ENCODE measurements around the gene FAM3D.

FAM3D gene

DNA sequence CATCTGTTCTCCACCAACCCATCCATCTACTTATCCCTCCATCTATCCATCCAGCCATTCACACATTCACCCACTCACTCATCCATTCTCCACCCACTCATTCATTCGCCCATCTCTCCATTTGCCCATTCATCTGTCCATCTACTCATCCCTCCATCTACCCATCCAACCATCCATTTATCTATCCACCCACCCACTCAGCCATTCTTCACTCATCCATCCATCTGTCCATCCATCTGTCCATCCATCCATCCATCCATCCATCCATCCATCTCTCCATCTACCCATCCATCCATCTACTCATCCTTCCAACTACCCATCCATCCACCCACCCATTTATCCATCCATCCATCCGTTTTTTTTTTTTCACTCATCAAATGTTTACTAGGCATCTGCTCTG is 13.9 kb downstream of the FAM3D start:
- DNase-seq = no peak

DNA sequence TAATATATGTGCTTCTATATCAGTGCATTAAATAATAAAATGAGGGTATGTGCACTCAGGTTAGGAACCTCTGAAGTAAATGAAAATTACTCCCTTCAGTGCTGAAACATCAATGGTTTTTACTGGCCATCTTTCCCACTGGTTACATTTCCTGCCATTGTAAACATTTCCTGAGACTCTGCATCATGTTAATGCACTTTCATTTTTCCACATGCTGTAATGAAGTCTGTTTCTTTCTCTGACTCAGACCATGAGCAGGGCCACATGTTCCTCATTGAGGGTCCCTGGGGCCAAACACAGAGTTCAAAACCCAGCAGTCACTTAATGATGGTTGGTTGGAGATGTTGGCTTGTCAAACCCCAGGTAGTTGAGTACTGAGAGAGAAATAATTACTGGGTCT is 15.3 kb downstream of the FAM3D start:
- no peak for DNase-seq

DNA sequence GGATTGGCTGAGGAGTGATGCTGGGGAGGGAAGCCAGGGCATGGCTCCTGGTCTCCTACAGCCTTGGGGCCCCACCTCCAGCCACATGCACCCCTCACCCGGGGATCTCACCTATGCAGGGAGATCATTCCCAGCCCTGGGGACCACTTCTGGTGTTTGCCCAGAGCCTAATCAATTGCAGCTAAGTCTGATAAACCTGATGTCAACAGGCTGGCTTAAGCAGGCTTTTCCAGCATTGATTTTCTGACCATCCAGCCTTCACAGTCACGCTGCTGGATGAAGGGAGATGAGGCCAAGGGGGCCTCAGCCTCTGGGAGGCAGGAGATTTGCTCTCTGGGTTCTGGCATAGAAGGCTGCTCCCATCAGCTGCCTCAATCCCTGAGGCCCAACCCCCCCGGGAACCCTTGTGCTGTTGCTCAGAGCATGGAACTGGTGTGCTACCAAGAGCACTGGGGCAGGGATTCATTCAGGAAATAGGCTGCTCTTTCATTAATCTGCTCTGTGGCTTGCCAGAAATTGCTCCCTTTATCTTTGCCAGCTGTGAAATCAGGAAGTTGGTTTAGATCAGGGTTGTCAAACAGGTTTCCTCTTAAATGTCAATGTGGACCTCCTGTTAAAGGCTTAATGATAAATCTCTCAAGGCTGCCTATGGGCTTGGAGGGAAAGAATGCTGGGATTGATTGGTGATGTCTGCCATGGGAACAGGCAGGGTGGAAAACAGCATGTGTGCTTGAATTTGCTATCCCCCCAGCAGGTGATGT is 19.0 kb downstream of the FAM3D start:
- DNase-seq = no peak

DNA sequence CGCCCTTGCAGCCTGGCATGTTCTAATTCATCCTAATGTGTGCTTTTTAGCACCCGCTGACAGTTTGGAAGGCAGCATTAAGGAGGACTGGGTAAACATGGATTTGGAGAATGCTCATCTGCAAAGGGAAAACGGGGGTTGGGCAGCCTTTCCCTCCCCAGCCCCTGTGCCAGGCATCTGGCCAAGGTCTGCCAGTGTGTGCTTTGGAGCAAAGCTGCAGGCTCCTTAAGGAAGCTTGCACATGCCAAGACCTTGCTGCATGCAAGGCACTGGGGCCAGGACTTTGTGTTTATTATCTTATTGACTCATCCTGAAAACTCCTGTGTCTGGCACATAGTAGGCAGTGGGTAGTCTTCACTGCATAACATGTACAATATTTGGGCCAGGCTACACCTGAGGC is 20.1 kb downstream of the FAM3D start:
- no peak for DNase-seq

DNA sequence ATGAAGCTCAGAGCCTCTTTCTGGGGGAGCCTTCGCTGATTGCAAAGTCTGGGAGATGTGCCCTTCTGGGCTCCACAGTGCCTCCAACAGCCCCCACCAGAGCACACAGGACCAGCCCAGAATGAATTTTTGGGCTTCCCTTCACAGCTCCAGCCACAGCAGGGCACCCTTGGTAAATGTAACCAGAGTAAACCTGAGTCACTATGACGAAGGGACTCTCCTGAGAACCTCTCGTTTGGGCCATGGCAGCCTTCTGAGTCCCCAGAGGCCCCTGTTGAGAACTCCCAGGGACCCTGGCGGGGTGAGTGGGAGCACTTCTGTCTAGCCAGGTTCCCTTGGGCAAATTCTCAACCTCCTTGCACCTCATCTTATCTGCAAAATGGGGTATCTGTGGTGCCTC is 20.8 kb downstream of the FAM3D start:
- no peak for DNase-seq

DNA sequence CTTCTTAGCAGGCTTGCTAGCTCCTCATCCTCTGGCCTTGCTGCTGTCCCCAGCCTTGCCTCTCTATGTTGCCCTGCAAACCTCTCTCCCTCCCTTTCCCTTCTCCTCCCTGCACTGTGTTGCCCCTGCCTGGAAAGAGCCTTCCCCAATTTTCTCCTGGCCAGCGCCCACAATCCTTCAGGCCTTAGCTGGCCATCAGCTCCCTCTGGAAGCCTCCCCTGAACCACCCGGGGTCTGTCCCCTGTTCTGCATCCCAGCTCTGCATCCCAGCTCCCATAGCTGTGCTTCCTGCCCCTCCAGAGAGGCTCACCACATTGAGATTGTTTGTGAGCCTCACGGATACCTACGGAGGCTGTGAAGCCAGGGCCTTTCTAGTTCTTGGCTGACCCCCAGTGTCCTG is 23.7 kb downstream of the FAM3D start:
- DNase-seq = no peak

DNA sequence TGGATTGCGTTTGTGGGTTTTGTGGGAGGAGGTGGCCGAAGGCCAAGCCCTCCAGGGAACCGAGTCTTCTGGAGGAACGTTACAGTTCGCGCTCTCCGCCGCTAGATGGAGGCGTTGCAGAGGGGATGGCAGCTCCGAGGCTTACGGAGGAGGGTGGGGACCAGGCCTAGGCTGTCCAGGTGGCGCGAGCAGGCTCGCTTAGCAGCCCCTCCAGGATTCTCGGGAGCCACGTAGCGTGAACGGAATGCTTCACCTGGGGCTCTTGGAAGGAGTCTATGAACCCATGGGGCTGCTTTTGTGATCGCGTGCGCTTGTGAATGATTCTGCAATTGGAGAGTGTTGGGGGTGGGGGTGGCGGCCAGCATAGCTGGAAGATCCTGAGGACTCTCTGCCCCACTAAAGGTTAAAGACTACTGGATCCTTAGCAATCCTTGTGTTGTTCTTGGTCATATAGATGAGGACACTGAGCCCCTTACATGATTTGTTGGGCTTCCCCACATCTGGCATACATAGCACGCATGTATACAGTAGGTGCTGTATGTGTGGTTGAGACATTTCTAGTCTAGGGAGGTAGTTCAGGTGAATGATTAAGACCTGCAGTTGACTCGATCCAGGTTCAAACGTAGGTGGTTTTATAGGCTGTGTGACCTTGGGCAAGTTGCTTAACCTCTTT is 25.7 kb downstream of the FAM3D start:
- no peak for DNase-seq

DNA sequence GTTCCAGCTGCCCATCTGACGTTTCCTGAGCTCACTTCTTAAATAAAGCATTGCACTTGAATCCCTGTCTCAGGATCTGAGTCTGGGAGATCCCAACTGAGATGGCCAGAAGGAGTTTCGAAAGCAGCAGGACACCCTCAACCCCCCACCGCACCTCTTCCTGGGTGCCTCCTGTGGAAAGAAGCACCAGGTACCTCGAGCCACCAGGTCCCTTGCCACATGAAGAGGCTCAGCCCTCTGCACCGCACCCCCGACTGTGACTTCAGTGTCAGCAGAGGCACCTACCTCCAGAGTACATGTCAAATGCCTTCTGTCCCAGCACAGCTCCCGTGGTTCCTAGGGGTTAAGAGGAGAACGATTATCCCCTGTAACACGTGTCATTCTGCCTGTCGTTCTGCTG is 26.7 kb downstream of the FAM3D start:
- no peak for DNase-seq

DNA sequence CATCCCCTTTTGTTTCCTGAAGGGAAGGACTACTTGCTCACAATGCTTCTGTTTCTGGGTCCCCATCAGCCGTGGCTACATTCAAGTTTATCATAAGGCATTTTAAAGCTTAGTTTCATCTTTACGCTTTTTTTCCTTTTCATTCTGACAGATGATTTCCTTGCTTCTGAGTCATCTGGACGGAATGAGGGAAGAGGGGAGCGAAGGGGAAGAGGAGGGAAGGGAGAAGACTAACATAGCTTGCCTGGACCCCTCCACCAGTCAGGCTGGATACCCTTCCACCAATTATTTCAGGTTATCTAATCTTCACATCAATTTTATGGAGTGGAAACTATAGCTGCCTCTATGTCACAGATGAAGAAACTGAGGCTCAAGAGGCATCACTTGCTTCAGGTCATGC is 27.6 kb downstream of the FAM3D start:
- DNase-seq = no peak

DNA sequence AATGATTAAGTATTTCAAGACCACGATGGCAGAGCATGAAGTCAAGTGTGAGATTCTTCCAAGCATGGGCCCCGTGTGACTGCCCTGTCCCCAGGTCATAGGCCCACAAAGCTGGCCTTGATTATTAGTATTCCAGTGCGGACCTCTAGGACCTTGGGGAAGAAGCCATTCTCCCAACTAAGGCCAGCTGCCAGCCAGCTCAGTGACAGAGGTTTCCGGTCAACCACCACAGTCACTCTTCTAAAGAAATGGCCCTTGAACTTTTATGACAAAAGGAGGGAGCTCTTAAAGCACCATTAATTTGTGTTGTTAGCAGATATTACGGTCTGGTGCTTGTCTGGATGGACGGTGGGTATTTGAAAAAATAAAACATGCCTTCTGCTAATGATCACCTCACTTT is 28.0 kb downstream of the FAM3D start:
- no peak for DNase-seq

DNA sequence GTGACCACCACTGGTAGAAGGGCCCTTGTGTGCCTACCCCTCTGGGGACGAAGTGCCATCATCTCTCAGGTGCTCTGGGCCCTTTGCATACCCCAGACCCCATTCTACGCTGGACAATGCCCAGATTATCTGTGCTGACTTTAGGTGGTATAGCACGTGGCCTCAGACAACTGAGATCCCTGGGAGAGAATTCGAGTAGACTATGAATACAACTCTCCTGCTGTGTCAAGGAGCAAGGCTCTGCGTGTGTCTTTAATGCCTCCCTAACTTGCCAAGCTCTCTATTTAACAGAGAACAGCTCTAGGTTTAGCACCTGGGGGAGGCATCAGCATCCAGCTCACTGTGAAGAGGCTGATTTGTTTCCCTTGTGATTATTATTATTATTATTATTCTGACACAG is 29.1 kb downstream of the FAM3D start:
- no peak for DNase-seq

DNA sequence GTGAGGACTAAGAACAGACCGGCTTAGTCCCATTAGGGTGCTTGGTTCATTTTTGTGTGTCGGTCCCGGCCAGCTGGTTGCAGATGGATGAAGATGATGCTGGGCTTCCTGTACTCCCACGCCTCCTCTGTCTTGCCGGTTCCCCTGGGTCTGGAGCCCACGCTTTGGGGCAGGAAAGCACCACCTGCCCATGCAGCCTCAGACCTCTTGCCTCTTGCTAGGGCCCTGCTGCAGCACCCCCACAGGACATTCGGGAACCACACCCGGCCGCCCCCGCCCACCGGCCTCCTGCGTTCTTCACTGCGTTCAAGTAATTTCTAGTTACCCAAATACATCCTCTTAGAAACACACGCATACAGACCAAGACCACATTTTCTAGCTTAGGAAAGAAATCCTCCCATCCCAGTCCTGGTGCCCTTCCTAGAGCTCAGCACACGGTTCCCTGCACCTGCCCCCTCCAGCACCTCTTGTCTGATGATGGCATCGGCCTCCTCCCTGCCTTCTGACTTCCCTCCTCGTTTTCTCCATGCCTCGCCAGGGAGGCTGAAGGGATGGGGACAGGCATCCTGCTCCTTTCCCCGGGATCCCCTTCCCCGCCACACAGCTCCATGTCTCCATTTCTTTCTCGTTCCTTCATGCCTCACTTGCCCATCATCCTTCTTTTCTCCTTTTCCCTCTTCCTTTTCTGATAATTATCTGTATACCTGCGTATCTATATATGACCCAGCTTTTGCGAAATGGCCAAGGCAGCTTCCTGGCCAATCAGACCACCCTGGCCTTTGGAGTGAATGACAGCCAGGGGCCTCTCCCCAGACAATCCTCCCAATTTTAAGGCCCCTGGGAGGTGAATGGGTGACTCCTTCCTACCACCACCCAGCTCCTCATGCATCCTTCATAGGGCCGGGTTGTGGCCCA is 30.9 kb downstream of the FAM3D start:
- no peak for DNase-seq

DNA sequence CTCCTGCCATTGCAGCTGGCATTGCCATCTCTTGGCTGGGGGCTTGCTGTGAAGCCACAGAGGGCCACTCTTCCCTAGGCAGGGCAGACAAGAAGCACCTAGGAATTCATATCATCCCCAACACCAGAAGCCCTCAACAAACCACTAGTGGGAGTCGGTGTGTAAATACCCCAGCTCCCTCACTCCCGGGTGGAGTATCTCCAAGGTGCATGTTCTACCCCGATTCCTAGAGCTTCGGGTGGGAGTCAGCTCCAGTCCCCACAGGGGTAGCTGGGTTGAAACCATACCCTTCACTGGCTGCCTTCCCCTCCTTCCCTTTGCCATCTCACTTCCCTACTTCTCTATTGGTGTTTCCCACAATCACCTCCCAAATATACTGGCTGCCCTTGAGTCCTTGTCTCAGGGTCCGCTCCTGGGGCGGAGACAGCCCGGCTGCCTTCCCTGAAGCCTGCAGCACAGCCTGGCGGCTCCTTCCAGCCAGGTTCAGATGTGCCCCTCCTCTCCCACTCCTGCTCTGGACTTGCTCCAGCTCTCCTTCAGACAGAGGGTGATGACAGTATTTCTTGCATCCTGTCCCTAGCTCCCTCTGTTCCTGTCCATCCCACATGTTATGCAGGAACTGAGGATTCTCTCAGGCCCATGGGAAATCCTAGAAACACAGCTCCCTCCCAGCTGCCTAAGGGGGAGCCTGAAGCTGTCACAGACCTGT is 33.3 kb downstream of the FAM3D start:
- DNase-seq = no peak

DNA sequence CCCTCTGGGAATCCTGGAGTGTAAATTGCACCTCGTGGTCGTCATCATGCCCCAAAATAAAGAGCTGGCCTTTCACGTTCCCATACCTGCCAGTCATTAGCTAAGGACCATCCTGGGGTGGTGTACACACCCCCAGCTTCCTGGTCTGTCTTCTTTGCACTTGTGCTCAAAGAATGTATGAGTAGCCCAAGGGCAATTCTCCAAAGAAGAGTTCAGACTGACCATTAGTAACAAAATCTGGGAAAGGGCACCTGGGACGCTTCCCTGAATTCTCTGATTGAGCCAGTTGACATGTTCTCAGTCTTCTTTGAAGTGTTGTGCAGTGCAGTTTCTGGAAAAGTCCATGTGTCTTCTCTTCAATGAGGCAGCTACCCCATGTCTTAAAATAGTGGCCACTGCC is 34.8 kb downstream of the FAM3D start:
- DNase-seq = no peak

DNA sequence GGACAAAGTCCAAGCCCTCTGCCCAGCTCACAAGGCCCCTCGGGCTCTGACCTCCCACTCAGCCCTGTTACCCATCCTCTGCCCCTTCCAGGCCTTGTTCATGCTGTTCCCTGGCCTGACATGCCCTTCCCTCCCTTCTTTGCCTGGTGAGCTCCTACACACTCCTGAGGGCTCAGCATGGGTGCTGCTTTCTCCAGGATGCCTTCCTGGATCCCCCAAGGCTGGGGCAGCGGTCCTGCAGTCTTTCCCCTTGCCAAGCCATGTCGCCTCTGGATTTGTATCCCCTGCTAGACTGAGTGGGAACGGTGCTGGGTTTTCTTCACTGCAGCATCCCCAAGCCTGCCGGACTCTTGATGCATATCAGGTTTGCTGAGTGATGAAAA is 35.9 kb downstream of the FAM3D start:
- no peak for DNase-seq

DNA sequence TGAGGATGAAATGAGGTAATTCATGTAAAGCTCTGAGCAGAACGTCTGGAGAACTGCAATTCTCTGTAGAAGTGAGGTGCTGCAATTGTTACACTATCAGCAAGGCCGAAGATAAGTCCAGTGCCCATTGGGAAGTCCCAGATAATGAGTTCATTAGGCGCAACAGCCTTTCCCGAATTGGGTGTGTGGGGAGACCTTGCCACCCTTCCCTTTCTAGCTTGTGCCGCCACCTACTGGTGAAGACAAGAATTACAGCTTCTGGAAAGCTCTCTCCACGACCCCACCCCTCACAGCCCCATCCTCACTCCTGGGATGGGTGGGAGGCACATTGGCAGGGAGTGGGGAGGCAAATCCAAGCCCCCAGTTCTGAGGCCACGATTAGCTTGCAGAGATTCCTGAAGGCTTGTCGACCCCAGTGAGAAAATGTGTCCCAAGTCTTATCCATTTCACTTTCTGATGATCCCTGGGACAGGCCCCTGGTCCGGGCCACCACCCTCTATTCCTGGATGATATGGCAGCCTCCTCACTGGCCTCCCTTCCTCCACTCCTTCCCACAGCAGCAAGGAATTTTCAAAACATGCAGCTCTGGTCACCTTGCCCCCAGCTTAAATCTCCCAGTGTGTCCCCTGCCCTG is 36.4 kb downstream of the FAM3D start:
- DNase-seq = peak; percentile 17

DNA sequence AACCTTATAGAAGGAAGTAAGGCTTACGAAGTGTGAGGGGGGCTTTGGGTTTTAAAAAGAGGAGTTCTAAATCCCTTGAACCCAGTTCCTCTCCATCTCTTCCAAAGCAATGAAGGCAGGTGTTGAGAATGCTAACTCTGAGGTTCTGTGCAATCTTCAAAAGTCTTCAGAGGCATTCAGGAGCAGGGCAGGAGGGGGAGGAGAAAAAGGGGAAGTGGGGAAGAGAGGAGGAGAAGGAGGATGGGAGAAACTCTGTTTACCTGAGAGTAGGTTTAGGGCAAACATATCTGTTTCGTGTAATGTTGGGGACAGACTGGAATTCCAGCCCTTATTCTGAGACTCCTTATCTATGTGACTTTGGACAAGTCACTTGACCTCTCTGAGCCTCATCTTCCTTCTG is 36.9 kb downstream of the FAM3D start:
- no peak for DNase-seq

DNA sequence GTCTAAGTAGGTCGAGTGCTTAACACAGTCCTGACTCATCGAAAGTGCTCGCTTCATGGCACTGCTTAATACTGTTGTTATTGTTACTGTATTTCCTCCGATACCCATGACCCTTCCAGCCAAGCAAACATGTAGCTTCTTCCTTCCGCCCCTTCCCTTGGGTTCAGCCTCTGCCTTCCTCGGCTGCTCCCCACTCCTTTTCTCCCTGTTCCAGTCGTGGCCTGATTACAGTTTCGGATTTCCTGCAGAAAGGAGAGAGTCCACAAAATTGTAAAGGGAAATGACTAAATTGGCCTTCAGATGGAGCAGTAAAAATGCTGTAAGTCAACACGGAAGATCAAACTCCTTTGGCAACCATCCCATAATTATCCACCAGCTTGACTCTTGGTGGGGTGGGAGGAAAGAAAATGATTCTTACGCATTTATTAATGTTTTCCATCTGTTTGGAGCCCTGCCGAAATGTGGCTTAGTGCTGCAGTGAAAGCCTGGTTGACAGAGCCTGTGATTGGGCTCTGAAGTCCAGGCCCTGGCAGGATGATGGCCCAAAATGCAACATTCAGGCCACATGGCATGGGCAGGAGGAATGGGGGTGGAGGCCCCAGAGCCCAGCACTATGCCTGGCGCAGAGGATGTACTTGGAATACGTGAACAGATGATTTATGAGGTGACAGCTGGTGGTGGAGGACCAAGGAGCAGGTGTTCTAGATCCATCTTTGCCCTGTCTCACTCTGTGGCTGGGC is 37.6 kb downstream of the FAM3D start:
- DNase-seq = peak; percentile 16

DNA sequence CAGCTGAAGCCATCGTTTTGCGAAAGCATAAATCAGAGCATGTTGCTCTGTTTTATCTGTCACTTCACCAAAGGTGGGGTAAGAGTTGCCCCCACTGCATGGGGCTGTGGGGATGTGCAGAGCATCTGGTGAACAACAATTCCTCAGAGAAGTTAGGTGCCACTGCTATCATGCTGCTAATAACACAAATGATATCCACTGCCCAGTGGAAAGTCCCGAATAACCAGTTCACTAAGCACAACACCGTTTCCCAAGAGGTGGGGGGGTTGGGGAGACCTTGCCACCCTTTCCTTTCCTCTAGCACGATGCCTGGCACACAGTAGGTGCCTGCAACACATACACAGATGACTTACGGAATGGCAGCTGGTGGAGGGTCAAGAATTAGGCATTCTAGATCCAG is 38.6 kb downstream of the FAM3D start:
- DNase-seq = no peak

DNA sequence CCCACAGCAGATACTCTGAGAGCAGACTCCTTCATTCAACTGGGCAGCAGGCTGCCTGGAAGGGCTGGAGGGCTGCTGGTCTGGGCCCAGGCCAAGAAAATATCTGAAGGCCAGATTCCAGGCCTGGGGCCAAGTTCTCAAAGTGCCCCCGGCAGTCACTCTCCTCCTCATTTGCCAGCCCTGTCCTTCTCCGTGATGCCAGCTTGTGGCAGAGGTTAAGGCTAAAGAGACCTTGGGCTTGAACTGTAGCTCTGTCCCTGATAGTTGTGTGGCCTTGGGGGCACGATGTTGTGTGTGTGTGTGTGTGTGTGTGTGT is 39.0 kb downstream of the FAM3D start:
- no peak for DNase-seq

DNA sequence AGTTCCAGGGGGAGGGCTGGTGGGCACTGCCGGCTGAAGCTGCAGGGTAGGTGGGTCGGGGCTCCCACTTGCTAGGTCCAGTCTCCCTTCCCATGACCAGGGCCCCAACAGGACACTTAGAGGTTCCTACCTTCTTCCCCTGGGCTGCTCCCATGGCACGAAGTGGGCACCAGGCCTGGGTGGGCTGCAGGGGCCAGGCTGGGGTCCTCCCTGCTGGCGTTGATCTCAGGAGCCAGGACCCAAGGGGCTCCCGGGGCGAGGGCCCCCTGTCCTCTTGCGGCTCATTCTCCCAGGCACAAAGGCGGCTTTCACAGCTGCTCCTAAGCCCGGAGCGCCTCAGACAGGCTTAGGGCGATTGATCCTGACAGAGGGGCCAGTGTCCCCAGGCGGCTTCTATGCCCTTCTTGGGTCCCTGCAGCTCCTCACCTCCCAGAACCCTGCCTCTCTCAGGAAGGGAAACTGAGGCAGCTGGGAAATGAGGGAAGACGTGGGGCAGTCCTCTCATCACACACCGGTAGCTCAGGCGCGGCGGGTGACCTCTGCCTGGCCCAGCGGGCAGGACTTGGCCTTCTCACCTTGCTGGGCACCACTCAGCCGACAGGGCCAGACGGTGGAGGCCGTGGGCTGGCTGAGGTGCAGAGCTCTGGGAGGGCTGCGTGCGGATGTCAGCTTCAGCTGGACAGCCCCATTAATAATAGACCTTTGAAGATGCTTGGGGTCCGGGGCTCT is 39.6 kb downstream of the FAM3D start:
- no peak for DNase-seq

All from NCI-H1694 (cell line).